Mesendoderm (in vitro differentiated cells): ENCODE data around the gene LATS1.
A peak's percentile ranks its signal among the peaks of the same experiment; 100 is the strongest.
"Not testable (repeated sequence)": the region's sequence is repeated elsewhere in the genome, so short reads cannot be mapped to it uniquely, and the experiment has no call there.

Experiments
- DNase-seq: peaks from one replicate; pipeline ENCODE4 v3.0.0; 2013
- H2AK5ac ChIP-seq: 2 replicates; pipeline ENCODE4 v1.6.1; 2013; ENCODE audit warnings: low read length, inconsistent platforms
- H2BK120ac ChIP-seq: 2 replicates; pipeline ENCODE4 v1.6.1; 2013; ENCODE audit warnings: low read depth, mild to moderate bottlenecking, low read length, moderate library complexity, mixed read lengths
- H2BK15ac ChIP-seq: replicated peaks from 2 replicates; pipeline ENCODE4 v1.6.1; 2013; ENCODE audit warnings: low read depth, mild to moderate bottlenecking, moderate library complexity
- H2BK5ac ChIP-seq: 2 replicates; pipeline ENCODE4 v1.6.1; 2013; ENCODE audit warnings: low read length, inconsistent platforms
- H3K18ac ChIP-seq: 2 replicates; pipeline ENCODE4 v1.6.1; 2013; ENCODE audit warnings: mild to moderate bottlenecking, low read length, mixed read lengths
- H3K23ac ChIP-seq: one replicate; pipeline ENCODE4 v1.6.1; 2013; ENCODE audit warnings: low read length
- H3K27ac ChIP-seq: 2 replicates; pipeline ENCODE4 v1.5.1; 2013; ENCODE audit warnings: low read depth, mild to moderate bottlenecking, inconsistent platforms, low read length, moderate library complexity
- H3K27me3 ChIP-seq: 2 replicates; pipeline ENCODE4 v1.6.1; 2013; ENCODE audit warnings: low read length, control low read depth, mild to moderate bottlenecking, inconsistent platforms; ENCODE audit not compliant: insufficient read depth, poor library complexity
- H3K36me3 ChIP-seq: 2 replicates; pipeline ENCODE4 v1.6.1; 2013; ENCODE audit warnings: low read length, inconsistent platforms; ENCODE audit not compliant: control insufficient read depth, insufficient read depth
- H3K4ac ChIP-seq: one replicate; pipeline ENCODE4 v1.6.1; 2013; ENCODE audit warnings: low read depth, mild to moderate bottlenecking, low read length, moderate library complexity
- H3K4me1 ChIP-seq: 2 replicates; pipeline ENCODE4 v1.6.1; 2013; ENCODE audit warnings: low read depth, low read length, inconsistent platforms; ENCODE audit not compliant: control insufficient read depth
- H3K4me2 ChIP-seq: 2 replicates; pipeline ENCODE4 v1.6.1; 2013; ENCODE audit warnings: low read length
- H3K4me3 ChIP-seq: 2 replicates; pipeline ENCODE4 v1.5.1; 2013; ENCODE audit warnings: mild to moderate bottlenecking, low read length
- H3K56ac ChIP-seq: one replicate; pipeline ENCODE4 v1.6.1; 2013; ENCODE audit warnings: low read length
- H3K79me1 ChIP-seq: 2 replicates; pipeline ENCODE4 v1.6.1; 2013; ENCODE audit warnings: low read length, inconsistent platforms
- H3K79me2 ChIP-seq: 2 replicates; pipeline ENCODE4 v1.6.1; 2013; ENCODE audit warnings: mild to moderate bottlenecking, low read length; ENCODE audit not compliant: control insufficient read depth, insufficient read depth
- H3K9ac ChIP-seq: 2 replicates; pipeline ENCODE4 v1.6.1; 2013; ENCODE audit warnings: low read length, inconsistent platforms
- H4K5ac ChIP-seq: one replicate; pipeline ENCODE4 v1.6.1; 2013; ENCODE audit warnings: low read length
- H4K8ac ChIP-seq: one replicate; pipeline ENCODE4 v1.6.1; 2013; ENCODE audit warnings: low read depth, mild to moderate bottlenecking, control low read depth, low read length, moderate library complexity
- WGBS: extraction: QIAGEN DNeasy Blood & Tissue Kit; methylation state at CpG from one replicate; pipeline ENCODE4 v1.1.7; 2013; ENCODE audit warnings: low lambda C conversion rate, missing lambda C conversion rate; ENCODE audit not compliant: insufficient coverage; ENCODE audit errors: extremely low coverage; 5-methylcytosine and 5-hydroxymethylcytosine counted together

The LATS1 gene

GRCh38 chr6:149751239-149751638, 33.3 kb upstream of the LATS1 start:
- no peak overlapping the region for H4K5ac ChIP-seq
- no peak overlapping the region for H3K4ac ChIP-seq
- H3K18ac ChIP-seq = no peak overlapping the region
- no peak overlapping the region for H3K9ac ChIP-seq
- H3K79me2 ChIP-seq = peaks cover 47% of the 10 kb centered on the region
- no peak overlapping the region for H3K4me2 ChIP-seq
- no peak overlapping the region for H3K27ac ChIP-seq
- no peak overlapping the region for H2BK5ac ChIP-seq
- no peaks in the 10 kb centered on the region for H3K27me3 ChIP-seq
- no peak for DNase-seq
- no peaks in the 10 kb centered on the region for H3K36me3 ChIP-seq
- no peak overlapping the region for H2AK5ac ChIP-seq
- no peak overlapping the region for H2BK120ac ChIP-seq
- no peaks in the 10 kb centered on the region for H3K4me1 ChIP-seq
- H3K4me3 ChIP-seq = no peak overlapping the region
- H3K23ac ChIP-seq = no peak overlapping the region
- no peak overlapping the region for H2BK15ac ChIP-seq
- WGBS = no CpG with 5 or more reads among the region's 8 CpGs
- H3K56ac ChIP-seq = no peak overlapping the region
- peaks cover 7% of the 10 kb centered on the region for H3K79me1 ChIP-seq
- H4K8ac ChIP-seq = no peak overlapping the region

- peak overlapping the region; percentile 89 for H3K23ac ChIP-seq
- H2BK5ac ChIP-seq = peak overlapping the region; percentile 82
- no peaks in the 10 kb centered on the region for H3K4me1 ChIP-seq
- H3K79me2 ChIP-seq = peaks cover 48% of the 10 kb centered on the region
- H3K4ac ChIP-seq = no peak overlapping the region
- peak overlapping the region; percentile 30 for H3K18ac ChIP-seq
- H3K4me3 ChIP-seq = peak overlapping the region; percentile 97
- no peak overlapping the region for H2AK5ac ChIP-seq
- H3K27me3 ChIP-seq = no peaks in the 10 kb centered on the region
- peak; percentile 95 for DNase-seq
- no CpG with 5 or more reads among the region's 25 CpGs for WGBS
- no peak overlapping the region for H4K5ac ChIP-seq
- H4K8ac ChIP-seq = no peak overlapping the region
- peak overlapping the region; percentile 99 for H3K9ac ChIP-seq
- no peak overlapping the region for H2BK120ac ChIP-seq
- H2BK15ac ChIP-seq = no peak overlapping the region
- peak overlapping the region; percentile 91 for H3K27ac ChIP-seq
- H3K56ac ChIP-seq = peak overlapping the region; percentile 100
- peaks cover 4% of the 10 kb centered on the region for H3K79me1 ChIP-seq
- peak overlapping the region; percentile 70 for H3K4me2 ChIP-seq
- no peaks in the 10 kb centered on the region for H3K36me3 ChIP-seq
Observed at GRCh38 chr6:149750136-149750609, 32.3 kb upstream of the LATS1 start.

GRCh38 chr6:149749594-149750135, 31.8 kb upstream of the LATS1 start, which contains the start of gene PCMT1:
TSS of gene PCMT1 (plus strand) at chr6:149749741. CDS start at chr6:149749902, 161 bp downstream.
- no peaks in the 10 kb centered on the region for H3K36me3 ChIP-seq
- H2BK15ac ChIP-seq = no peak within 1 kb of the TSS
- H3K4me1 ChIP-seq = no peaks in the 10 kb centered on the region
- no CpG with 5 or more reads among the region's 60 CpGs for WGBS
- H2AK5ac ChIP-seq = no peak within 1 kb of the TSS
- peak within 1 kb of the TSS; percentile 30 for H3K18ac ChIP-seq
- peak within 1 kb of the TSS; percentile 81 for H4K5ac ChIP-seq
- peak; percentile 96 for DNase-seq
- peak within 1 kb of the TSS; percentile 91 for H3K27ac ChIP-seq
- peak within 1 kb of the TSS; percentile 70 for H3K4me2 ChIP-seq
- H2BK5ac ChIP-seq = peak within 1 kb of the TSS; percentile 82
- H4K8ac ChIP-seq = no peak within 1 kb of the TSS
- no peak within 1 kb of the TSS for H2BK120ac ChIP-seq
- H3K56ac ChIP-seq = peak within 1 kb of the TSS; percentile 100
- peak within 1 kb of the TSS; percentile 1 for H3K4ac ChIP-seq
- peak within 1 kb of the TSS; percentile 97 for H3K4me3 ChIP-seq
- H3K27me3 ChIP-seq = no peaks in the 10 kb centered on the region
- H3K9ac ChIP-seq = peak within 1 kb of the TSS; percentile 99
- peaks cover 47% of the 10 kb centered on the region for H3K79me2 ChIP-seq
- H3K79me1 ChIP-seq = peaks cover 4% of the 10 kb centered on the region
- peak within 1 kb of the TSS; percentile 89 for H3K23ac ChIP-seq

- H3K56ac ChIP-seq = peak overlapping the region; percentile 87
- not testable (repeated sequence) for H3K36me3 ChIP-seq, H2BK120ac ChIP-seq, H4K5ac ChIP-seq, H2BK15ac ChIP-seq, H3K4me3 ChIP-seq, H3K18ac ChIP-seq, H3K4ac ChIP-seq, H3K79me1 ChIP-seq, H3K4me1 ChIP-seq, H3K23ac ChIP-seq, H2AK5ac ChIP-seq, DNase-seq, H3K27me3 ChIP-seq, H2BK5ac ChIP-seq, H3K4me2 ChIP-seq, H4K8ac ChIP-seq
- H3K27ac ChIP-seq = peak overlapping the region; percentile 42
- WGBS = no CpG with 5 or more reads among the region's 38 CpGs
- peak overlapping the region; percentile 74 for H3K9ac ChIP-seq
- peaks cover 42% of the 10 kb centered on the region for H3K79me2 ChIP-seq
Observed at GRCh38 chr6:149749082-149749593, 31.2 kb upstream of the LATS1 start.

- no peak within 1 kb of the TSS for H2BK120ac ChIP-seq
- no CpG with 5 or more reads among the region's 41 CpGs for WGBS
Observed at GRCh38 chr6:149746147-149746946, 28.4 kb upstream of the LATS1 start, which contains the start of gene NUP43. TSS of gene NUP43 (minus strand) at chr6:149746529. CDS start at chr6:149746495, 34 bp downstream.

More at GRCh38 chr6:149746147-149746946, 28.4 kb upstream of the LATS1 start, which contains the start of gene NUP43:
- no peak within 1 kb of the TSS for H3K23ac ChIP-seq
- no peaks in the 10 kb centered on the region for H3K36me3 ChIP-seq
- H3K9ac ChIP-seq = peak within 1 kb of the TSS; percentile 92
- peak within 1 kb of the TSS; percentile 96 for H3K56ac ChIP-seq
- peak within 1 kb of the TSS; percentile 97 for H4K5ac ChIP-seq
- peak within 1 kb of the TSS; percentile 84 for H3K4me2 ChIP-seq
- H4K8ac ChIP-seq = no peak within 1 kb of the TSS
- no peak within 1 kb of the TSS for H2BK15ac ChIP-seq
- H3K27ac ChIP-seq = no peak within 1 kb of the TSS
- H3K4ac ChIP-seq = no peak within 1 kb of the TSS
- no peak within 1 kb of the TSS for H3K18ac ChIP-seq
- H3K4me1 ChIP-seq = no peaks in the 10 kb centered on the region
- peak within 1 kb of the TSS; percentile 90 for H3K4me3 ChIP-seq
- H3K27me3 ChIP-seq = no peaks in the 10 kb centered on the region
- H3K79me1 ChIP-seq = peaks cover 3% of the 10 kb centered on the region
- peak; percentile 98 for DNase-seq
- H3K79me2 ChIP-seq = peaks cover 23% of the 10 kb centered on the region
- H2AK5ac ChIP-seq = no peak within 1 kb of the TSS
- no peak within 1 kb of the TSS for H2BK5ac ChIP-seq
